ENCODE data around the gene IL11RA. TPM values are rescaled to one million over a fixed set of nuclear protein-coding genes. Genes with fewer than 3 reads are reported as not detected.

The IL11RA gene
- total RNA-seq, 1 experiment from 2014 or later = 10.9 TPM

DNA sequence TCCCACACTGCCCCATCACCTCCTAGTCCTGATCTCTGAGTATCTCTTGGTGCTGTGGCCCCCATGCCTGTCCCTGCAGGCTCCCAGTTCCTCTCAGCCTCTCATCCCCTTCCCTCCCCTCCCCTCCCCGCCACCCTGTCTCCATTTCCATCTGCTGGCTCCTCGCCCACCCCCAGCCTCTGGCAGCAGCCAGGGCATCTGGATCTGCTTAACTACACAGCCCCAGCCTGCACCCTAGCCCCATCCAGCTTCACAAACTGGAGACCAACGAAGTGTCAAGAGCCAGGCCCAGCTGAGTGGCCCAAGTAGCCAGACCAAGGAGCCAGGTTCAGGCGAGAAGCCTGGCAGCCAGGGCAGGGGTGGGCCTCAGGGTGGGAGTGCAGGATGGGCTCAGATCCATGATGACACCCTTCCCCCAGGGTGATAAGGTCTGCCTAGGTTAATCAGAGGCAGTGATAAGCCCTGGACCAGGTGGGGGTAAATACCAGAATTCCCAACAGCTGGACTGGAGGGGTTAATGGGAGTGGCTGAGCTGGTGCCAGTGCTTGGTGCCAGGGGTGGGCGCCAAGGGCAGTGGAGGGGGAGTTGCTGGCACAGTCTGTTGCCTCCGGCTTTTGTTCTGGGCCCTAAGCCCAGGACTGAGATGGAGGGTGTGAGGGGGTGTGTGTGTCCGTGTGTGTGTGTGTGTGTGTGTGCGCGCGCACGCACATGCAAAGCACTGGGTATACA, 2.5 kb downstream of the IL11RA start:
- no peak for DNase-seq (ENCODE audit: low spot score)

DNA sequence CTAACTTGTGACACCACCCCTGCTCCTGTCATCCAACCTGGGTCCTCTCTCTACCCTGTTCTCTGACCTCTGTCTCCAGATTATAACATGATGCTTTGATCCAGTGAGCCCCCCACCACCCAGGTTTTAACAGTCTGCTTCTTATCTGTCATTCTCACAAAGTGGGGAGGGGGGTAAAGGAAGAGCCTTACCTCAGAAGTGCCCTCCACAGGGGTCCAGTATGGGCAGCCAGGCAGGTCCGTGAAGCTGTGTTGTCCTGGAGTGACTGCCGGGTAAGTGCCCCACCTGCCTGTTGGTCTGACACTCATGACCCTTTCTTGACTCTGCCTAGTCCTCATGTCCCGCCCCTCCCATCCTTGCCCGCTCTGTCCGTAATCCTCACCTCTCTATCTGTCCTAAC, 3.4 kb downstream of the IL11RA start:
- DNase-seq (ENCODE audit: low spot score) = no peak

DNA sequence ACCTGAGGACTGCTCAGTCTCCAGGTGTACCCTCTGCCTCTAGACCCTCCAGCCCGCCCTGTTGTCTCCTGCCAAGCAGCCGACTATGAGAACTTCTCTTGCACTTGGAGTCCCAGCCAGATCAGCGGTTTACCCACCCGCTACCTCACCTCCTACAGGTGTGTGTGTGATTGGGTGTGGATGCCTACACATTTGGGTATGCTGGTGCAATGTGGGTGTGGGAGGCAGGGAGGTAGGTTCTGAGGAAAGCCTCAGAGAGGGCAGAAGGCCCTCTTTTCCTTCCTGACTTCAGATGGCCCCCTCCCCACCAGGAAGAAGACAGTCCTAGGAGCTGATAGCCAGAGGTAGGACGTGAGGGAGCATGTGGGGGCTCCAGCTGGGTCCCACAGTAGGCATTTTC, 5.0 kb downstream of the IL11RA start:
- no peak for DNase-seq (ENCODE audit: low spot score)

DNA sequence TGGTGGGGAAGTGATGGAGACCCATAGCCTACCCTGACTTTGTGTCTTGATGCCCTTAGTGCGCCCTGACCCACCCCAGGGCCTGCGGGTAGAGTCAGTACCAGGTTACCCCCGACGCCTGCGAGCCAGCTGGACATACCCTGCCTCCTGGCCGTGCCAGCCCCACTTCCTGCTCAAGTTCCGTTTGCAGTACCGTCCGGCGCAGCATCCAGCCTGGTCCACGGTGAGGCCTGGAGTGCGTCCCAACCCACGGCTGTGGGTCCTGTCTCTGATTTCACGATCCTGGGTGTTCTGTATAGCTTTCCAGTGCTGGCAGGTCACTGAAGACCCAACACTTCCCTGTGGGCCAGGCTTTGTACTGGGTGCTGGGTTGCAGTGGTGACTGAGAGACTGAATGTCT, 6.5 kb downstream of the IL11RA start:
- no peak for DNase-seq (ENCODE audit: low spot score)

DNA sequence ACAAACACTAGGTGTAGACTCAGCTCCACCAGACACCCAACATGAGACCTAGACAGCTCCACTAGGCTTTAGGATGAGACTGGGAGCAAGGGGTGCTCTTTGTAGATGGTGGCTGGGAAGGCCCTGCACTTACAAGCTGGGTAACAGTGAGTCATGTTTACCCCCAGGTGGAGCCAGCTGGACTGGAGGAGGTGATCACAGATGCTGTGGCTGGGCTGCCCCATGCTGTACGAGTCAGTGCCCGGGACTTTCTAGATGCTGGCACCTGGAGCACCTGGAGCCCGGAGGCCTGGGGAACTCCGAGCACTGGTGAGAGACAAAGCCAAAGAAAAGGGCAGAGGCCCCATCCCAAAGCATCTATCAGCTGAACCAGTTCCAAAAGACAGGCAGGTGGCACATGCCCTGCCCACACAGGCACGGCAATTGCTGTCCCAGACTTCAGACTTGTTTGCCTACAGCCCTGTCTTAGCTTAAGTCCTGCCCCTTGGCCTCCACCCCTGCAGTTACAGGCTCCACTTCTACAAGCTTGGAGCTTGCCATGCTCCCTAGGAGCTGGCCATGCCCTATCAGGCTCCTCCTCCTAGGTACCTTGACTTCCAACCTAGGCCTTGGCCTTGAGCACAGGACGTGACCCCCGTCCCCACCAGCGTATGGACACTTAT, 7.7 kb downstream of the IL11RA start:
- DNase-seq (ENCODE audit: low spot score) = peak; percentile 59

DNA sequence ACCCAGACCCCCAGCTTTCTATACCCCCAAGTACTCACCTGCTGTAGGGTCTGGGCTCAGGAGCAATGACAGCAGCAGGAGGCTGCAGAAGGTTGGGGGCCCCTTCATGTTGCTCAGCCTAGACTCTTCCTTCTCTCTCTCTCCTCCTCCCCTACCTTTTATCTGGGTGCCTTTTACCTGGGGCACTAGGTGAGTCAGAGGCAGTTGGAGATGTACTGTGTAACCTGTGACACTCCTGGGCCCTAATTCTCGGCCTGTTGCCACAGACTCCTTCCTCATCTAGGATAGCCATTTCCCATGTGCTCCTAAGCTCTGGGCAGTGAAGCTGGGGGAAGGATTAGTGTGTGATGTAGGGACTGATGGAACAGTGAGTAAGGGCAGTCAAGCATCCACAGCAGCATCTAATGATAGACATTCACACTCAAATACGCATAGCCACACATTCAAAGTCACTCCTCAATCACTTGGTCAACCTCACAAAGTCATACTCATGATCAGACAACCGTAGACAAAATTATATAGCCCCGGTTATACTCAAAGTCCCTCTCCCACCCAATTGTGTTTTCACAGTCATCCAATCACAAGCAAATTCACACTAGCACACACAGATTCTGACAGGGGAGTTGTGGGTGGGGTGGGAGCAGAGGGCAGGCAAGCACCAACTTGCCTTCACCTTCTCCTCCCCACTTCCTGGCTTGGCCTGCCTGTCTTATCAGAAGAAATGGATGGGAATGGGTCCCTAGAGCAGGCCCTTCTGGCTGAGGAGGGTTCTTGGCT, 10.7 kb downstream of the IL11RA start, which contains the start of gene CCL27:
CCL27 (minus strand) TSS at position 132 of the 777 bp plus-strand sequence; CDS start at position 108, 24 bp downstream.
- DNase-seq (ENCODE audit: low spot score) = no peak

DNA sequence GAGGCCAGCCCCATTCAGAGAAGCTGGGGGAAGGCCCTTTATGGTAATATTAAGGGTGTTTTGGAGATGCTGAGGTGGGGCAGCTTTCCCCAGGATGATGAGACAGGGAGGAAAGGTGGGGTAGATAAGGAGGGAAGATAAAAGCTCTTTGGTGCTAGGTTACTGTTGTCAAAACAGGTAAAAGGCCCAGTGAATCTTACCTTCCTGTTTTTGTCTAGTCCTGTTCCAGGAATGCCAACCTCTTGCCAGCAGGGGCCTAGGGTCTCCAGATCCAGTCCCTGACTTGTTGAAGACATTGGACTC, 11.3 kb downstream of the IL11RA start:
- DNase-seq (ENCODE audit: low spot score) = no peak

DNA sequence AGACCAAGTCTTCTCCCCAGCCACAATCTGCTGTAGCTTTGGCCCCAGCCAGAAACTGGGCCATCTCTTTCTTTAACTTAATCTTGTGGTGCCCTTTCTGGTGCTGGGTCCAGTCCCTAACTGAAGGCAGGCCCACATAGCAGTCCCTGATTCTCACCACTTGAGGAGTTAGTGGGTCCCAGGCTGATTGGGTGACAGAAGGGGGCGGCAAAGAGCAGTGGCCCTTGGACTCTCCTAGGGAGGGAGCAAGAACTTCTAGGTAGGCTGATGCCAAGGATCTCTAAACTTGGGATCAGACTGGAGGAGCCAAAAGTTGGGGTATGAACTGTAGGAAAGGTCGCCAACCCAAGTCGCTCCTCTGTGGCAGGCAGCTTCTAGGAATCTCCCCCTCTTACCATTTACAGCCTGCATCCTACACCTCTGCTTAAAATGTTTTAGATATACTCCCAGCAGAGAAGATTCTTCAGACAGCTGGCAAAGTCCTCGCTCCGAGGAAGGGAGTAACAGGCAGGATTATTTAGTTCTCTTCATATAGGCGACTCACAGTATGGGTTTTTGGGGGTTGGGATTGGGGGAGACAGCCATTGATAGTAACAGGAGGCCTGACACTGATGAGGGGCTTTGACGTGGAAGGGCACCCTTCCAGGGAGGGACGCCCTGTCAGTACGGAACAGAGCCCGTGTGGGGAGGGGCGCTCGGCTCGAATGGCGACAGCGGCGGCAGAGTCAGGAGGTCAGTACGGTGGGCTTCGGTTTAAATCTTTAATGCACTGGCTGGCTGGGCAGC, 12.5 kb downstream of the IL11RA start:
- peak; percentile 26 for DNase-seq (ENCODE audit: low spot score)

DNA sequence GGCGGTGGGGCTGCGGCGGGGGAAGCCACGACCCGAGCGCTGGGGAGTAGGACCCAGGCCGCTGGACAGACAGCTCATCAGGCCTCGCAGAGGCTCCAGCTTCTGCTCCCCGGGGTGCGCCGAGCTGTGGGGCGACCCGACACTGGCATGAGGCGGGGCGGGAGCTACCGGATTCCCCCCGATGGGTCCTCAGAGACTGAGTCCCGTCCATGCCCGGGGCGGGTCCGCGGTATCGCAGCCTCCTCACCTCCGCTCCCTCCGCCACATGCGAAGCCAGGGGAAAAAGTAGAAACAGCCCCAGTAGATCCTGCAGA, 13.0 kb downstream of the IL11RA start:
- no peak for DNase-seq (ENCODE audit: low spot score)

DNA sequence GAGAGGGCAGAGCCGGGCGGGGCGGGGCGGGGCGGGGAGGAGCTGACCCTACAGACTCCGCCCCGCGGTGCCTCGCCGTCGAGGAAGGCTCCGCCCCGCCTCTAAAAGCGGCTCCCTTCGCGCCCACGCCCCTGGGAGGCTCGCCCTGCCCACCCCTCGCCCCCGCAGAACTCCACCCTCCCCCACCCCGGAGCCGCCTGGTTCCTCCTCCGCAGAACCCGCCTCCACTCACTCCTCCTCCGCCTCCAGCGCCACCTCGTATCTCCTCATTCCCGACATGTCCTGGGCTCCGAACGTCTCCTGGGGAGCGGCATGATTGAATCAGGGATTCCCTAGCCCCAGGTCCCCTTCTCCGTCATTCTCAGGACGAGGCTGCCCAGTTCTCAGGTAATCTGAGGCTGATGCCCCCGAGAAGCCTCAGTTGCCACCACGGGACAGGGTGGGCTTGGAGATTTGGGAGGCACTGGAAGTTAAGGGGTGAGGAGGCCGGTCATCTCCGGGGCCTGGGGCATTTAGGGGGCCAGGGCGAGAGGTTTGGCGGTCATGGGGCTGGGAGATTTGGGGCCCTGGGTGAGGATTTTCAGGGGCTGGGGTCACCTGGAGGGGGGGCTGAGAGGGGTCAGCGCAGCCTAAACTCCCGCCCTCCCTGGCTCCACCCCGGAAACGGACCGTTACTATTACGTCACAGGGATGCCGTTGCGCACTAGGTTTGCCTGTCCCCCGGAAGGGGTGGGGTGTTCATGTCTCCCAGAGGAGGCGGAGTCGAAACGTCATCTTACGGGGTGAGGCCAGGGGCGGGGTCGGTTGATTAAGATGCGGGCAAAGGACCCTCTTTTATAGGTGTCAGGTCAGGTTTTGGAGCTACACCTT, 13.6 kb downstream of the IL11RA start:
- DNase-seq (ENCODE audit: low spot score) = peak; percentile 89

DNA sequence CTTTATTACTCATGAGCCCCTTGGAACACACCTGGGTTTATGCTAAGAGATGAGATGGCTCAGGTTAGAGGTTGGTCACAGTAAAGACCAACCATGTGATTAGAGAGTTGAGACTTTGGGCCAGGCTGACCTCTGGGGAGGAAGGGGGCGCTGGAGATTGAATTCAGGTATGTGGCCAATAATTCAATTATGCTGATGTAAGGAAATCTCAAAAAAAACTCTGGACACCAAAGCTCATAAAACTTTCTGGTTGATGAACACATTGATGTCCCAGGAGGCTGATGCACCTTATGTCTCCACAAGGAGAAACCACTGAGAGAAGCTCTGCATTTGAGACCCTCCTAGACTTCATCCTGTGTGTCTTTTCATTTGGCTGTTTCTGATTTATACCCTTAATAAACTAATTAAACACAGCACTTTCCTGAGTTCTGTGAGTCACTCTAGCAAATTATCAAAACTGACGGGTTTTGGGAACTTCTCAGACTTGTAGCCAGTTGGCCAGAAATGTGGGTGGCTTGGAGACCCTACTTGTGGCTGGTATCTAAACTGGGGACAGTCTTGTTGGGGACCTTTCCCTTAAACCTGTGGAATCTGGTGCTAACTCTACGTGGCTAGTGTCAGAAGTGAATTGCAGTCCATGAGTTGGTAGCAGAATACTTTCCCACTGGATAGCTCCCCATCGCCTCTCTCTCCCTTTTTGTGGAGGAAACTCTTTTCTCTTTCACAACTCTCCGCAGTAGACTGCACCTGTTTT, 18.0 kb downstream of the IL11RA start:
- no peak for DNase-seq (ENCODE audit: low spot score)

DNA sequence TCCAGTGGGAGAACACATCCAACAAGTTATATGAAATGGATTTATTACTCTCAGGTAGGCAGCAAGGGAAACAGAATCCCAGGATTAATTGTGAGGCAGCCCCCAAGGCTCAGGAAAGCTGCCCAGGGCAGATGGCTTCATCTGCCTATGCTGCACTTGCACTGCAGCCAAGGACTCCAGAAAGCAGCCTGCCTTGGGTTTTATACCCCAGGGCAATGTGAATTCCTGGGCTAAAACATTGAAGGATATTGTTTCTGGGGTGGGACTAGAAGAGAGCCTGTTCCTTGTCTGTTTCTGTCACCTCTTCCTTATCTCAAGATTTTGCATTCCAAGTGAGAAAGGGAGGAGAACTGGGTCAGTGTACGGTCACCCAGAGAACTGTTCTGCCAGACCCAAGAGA, 19.3 kb downstream of the IL11RA start:
- no peak for DNase-seq (ENCODE audit: low spot score)

DNA sequence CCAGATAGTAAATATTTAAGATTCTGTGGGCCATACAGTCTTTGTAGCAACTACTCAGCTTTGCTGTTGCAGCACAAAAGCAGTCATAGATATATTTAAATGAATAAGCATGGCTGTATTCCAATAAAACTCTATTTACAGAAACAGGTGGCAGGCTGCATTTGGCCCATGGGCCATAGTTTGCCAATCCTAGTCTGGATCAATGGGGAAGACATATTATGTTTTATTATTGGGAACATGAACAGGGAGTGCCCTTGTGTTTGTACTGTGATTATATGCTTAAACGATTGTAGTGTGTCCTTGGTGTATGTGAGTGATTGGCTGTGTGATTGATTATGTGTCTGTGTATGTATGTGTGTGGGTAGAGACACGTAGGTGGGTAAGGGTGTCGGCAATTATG, 22.5 kb downstream of the IL11RA start:
- no peak for DNase-seq (ENCODE audit: low spot score)

DNA sequence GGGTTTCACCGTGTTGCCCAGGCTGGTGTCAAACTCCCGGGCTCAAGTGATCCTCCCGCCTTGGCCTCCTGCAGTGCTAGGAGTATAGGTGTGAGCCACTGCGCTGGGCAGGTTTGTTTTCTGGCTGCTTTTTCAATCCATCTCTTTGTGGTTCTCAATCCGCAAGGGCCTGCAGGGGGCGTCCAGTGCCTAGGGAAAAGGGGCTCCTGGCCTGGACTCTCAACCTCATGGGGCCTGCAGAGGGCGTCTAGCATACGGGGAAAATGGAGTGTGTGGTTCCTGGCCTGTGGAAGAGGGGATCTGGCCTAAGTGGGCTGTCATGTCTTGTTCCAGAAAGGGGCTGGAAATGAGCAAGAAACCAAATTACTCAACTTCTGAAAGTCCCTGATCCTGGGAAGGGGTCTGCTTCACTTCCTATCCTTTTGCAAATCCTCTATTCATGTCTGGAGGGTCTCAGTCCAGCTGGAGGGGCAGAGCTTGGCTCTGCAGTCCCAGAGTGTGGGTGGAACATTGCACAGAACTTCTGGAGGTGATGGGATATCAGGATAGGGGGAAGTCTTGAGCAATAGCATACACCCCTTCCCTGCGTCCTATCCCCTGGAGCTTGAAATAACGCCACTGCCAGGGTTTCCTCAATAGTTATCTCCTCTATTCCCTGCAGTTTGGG, 23.2 kb downstream of the IL11RA start:
- DNase-seq (ENCODE audit: low spot score) = peak; percentile 28

DNA sequence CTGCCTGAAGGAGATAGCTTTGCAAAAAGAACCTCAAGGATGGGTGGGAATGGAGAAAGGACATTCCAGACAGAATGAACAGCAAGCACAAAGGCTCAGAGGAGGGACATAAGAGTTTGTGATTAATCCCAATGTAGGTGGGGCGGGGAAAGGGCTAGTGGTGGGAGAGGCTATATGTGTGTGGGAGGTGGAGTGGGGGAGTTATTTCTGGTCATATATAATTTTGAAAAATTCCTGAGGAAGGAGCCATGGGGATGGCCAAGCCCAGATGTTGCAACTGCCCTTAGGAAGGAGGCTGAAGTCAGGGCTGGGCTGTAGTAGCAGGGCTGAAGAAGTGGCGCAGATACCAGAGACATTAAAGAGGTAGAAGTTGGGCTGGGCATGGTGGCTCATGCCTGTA, 23.9 kb downstream of the IL11RA start:
- DNase-seq (ENCODE audit: low spot score) = no peak

DNA sequence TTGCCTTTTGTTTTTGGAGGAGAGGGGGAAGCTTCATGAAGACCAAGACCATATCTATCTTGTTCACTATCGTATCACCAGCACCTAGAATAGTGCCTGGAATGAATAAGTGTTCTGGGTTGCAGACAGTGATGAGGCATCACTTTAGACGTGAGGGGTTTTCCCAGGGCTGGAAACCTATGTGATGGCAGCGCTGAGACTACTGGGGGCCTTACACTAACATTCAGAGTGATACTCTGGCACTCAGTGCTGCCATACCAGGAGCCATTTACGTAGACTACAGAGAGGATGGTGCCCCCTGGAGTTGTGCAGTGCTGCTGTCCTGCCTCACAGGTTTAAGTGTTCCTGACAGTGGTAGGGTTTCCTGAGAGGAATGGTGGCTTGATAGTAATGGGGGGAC, 32.2 kb downstream of the IL11RA start:
- no peak for DNase-seq (ENCODE audit: low spot score)

DNA sequence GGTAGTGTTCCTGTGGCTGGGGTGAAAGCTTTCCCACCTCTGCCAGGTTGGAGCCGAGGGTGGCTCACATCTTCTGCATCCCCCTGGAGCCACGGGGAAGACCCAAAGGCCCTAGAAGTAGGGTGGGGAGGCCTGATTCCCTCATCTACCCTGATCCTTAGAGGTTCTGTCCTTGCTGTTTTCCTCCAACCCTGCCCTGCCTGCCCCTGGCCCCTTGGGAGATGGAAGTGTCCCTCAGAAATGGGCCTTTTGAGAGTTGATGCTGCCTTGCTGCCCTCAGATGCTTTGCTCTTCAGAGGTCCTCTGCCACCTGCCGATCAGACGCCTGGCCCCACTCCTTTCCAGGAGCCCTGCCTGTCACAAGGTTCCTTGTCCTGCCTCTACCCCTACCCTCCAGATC, 32.8 kb downstream of the IL11RA start:
- DNase-seq (ENCODE audit: low spot score) = no peak

DNA sequence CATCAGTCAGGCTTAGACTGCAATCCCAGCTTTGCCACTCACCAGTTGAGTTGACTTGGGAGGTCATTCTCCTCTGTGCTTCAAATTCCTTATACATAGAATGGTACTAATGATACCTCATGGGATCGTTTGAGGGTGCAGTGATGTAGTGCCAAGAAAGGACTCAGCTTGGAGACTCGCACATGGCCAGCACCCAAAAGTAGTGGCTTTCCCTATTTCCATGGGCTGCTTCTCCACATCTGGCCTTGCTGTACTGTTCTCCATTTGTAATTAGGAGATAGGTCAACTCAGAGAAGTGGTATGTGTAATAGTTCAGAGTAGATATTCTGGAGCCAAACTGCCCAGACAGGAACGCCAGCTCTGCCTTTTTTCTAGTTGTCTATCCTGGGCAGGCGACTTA, 33.6 kb downstream of the IL11RA start:
- no peak for DNase-seq (ENCODE audit: low spot score)

DNA sequence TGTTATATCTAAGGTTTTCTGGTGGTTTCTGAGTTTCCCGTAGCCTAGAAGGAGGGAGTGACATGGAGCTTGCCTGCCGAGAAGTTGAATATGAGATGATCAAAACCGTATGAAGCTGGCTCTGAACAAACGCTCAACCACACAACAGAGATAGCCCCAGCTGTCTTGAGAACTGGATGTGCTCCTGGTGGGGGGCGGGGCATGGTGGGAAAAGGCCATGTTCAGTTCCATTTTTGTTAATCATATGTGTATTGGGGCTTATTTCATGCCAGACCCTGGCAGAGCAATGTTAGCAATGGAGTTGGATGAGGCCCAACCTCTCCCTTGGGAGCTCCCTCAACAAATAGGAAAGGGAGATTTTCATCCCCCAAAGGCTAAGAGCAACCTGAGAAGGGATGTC, 34.2 kb downstream of the IL11RA start:
- no peak for DNase-seq (ENCODE audit: low spot score)

DNA sequence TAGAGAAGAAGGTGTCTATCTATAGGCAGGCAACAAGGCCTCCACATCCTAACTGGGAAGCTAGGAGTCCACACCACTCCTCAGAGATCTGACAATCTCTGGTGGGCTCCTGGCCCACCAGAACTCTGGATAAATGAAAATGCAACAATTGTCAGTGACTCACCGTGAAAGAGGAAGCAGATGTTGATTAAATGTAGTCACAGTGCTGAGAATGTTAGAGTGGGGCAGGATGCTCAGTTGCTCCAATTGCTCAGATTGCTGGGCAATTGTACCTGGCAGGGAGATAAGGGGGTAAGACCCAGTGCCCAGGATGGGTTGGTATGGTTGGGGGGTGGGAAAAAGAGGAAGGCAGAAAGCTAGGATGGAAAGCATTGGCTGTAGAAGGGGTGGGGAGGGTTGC, 34.7 kb downstream of the IL11RA start:
- no peak for DNase-seq (ENCODE audit: low spot score)
